ENCODE data around the gene LRRC7. TPM values are rescaled to one million over a fixed set of nuclear protein-coding genes. Genes with fewer than 3 reads are reported as not detected.

LRRC7 gene
- total RNA-seq, 4 donors from 2014 or later, result 0.12 to 0.32 TPM; not detected in 2

DNA sequence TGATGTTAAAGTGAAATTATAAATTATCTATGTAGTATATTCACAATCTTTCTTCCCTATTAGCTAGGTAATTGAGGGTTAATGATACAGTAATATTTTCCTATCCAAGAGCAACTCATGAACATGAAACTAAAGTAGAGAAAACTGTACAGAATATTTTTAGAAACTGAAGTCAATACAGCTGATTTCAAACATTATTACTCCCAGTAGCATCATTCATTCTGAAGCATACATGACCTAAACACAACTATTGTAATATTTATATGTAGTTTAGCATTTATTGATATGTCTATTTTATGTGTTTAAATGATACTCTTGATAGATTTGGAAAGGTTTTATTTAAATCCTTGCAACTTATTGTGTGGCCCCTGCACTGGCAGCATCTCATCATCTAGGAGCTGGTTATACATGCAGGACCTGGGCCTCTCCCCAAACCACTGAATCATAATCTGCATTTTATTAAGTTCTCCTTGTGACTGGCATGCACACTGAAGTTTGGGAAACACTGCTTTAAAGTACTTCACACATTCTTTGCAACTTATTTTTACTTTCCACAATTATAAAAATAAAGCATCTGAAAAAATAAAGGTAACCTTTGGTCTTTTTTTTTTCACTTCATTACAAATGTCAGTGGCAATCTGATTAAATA, 437.8 kb downstream of the LRRC7 start:
- DNase-seq (ENCODE audit: low spot score) (no peak), ATAC-seq (ENCODE audit: low FRiP score) (no peak)
- TF ChIP-seq, protein P1, sequence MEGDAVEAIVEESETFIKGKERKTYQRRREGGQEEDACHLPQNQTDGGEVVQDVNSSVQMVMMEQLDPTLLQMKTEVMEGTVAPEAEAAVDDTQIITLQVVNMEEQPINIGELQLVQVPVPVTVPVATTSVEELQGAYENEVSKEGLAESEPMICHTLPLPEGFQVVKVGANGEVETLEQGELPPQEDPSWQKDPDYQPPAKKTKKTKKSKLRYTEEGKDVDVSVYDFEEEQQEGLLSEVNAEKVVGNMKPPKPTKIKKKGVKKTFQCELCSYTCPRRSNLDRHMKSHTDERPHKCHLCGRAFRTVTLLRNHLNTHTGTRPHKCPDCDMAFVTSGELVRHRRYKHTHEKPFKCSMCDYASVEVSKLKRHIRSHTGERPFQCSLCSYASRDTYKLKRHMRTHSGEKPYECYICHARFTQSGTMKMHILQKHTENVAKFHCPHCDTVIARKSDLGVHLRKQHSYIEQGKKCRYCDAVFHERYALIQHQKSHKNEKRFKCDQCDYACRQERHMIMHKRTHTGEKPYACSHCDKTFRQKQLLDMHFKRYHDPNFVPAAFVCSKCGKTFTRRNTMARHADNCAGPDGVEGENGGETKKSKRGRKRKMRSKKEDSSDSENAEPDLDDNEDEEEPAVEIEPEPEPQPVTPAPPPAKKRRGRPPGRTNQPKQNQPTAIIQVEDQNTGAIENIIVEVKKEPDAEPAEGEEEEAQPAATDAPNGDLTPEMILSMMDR (IDR thresholded peaks at IDR 0.05), result no peak

DNA sequence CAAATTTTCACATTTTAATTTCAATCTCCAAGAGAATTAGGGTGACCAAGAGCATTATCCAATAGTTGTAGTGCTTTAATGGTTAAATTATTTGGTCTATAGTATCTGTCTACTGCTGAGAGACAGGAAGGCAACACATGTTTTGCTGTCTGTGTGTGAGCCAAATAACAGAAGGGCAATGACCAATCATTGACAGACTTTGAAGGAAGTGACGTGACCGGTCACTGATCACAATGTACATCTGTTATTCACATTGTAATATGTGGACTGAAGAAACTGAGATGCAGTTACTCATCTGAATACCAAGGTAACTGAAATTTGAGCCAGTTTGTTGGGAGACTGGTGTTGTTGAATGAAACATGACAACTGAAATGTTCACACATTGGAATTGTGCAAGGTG, 440.9 kb downstream of the LRRC7 start:
- TF ChIP-seq, protein P1 (IDR thresholded peaks at IDR 0.05), result no peak
- ATAC-seq (ENCODE audit: low FRiP score), result no peak
- DNase-seq (ENCODE audit: low spot score), result no peak

DNA sequence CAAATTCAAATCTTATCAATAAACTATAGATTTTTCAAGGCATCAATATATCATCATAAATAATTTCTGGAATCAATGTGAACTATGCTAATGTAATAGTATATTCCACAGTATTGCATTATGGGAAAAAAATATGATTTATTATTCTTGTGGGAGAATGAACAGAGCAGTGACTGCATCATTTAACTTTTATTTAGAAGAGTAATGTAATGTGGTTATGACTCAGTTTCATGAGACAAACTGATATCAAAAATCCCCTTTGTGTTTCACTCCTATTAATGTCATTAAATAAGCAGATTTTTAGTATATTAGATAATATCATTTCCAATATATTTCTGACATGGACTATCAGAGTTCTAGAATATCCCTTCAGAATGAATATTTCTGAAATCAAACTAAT, 450.0 kb downstream of the LRRC7 start:
- ATAC-seq (ENCODE audit: low FRiP score) (no peak), DNase-seq (ENCODE audit: low spot score) (no peak)
- TF ChIP-seq, protein P1 (IDR thresholded peaks at IDR 0.05), result no peak

DNA sequence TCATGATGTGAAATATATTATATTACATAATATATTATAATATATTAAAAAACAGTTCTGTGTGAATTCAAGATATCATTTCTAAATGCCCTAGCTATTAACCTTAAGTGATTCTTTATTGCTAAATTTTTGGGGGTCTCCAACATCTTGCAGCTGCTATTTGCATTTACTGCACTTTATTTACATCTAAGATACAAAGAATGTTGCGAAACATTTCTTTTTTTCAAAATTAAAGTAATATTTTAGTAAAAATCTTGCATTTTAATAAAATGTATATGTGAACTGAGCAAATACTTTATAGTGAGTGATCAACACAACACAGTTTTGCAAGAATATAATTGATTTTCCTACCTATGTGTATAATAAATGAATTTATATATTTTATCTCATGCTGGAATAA, 456.6 kb downstream of the LRRC7 start:
- ATAC-seq (ENCODE audit: low FRiP score) (no peak), DNase-seq (ENCODE audit: low spot score) (no peak)
- TF ChIP-seq, protein P1 (IDR thresholded peaks at IDR 0.05), result no peak

DNA sequence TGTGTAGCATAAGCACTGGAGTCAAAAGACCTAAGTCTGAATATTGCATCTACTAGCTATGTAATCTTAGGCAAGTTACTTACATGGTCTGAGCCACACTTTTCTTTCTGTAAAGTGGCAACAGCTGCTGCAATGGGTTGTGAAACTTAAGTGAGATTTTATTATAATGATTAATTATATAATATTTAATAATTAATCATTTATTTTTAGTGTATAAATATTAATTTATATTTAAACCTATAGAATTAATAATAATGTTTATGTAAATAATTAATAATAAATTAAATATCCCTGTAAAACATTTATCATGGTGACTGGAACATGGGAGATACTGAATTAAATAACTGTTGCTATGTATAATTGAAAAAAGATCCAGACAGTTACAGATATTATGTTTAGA, 457.3 kb downstream of the LRRC7 start:
- ATAC-seq (ENCODE audit: low FRiP score) (no peak), DNase-seq (ENCODE audit: low spot score) (no peak)
- TF ChIP-seq, protein P1 (IDR thresholded peaks at IDR 0.05), result no peak

DNA sequence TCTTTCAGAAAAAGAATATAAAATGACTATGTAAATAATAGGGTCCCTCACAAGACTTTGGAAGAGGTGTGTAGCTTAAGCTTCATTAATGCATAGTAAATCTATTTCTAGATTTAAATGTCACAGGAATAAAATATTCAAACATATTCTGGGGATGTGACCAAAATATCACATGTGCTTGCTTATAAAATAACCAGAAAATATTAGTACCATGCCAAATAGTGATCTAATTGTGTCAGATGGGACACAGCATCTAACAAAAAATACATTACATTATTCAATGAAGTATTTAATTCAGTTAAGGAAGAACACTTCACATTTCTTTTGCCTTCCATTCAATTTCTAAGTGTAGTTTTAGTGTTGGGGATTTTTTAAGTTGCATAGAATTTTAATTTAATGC, 458.1 kb downstream of the LRRC7 start:
- ATAC-seq (ENCODE audit: low FRiP score), result no peak
- DNase-seq (ENCODE audit: low spot score), result no peak
- TF ChIP-seq, protein P1 (IDR thresholded peaks at IDR 0.05), result no peak

DNA sequence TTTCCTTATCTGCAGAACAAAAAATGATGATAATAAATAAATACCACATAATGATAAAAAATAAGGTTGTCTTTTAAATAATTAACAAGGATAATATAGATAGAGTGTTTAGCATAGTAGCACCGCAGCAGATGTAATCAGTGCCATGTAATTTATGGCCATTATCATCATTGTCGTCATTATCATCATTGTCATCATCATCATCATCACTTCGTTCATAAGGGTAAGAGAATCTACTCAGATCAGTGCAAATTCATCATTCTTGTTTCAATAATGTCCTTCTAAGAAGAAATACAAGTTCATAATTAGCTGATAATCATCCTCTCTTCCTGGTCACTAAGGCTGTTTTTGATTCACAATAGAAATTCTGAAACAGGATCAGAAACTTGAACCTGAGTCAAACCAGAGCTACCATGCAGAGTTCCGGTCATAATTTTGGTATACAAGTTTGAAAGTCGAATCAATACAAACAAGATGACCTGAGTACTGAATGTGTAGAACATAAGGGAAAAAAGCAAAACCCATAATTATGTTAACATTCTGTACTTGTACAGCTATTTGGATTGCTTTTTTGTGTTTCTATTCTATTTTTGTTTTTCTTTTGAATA, 465.6 kb downstream of the LRRC7 start:
- TF ChIP-seq, protein P1 (IDR thresholded peaks at IDR 0.05), result no peak
- DNase-seq (ENCODE audit: low spot score), result no peak
- no peak for ATAC-seq (ENCODE audit: low FRiP score)

Measured in omental fat pad (tissue), 4 donors.